GM13977 (cell line): ENCODE results near the gene SV2B.

ENCODE experiments used
- DNase-seq: peaks from one replicate; pipeline ENCODE4 v3.0.0; 2012; ENCODE audit warnings: low spot score
- CTCF ChIP-seq: IDR thresholded peaks from 2 replicates; pipeline ENCODE4 v1.5.1; 2012; ENCODE audit warnings: mild to moderate bottlenecking, control low read depth; ENCODE audit not compliant: insufficient read depth; ENCODE audit errors: extremely low read depth, missing control alignments
- in situ Hi-C: fragments of 300-500 bp; cut with MboI; formaldehyde crosslinking; loops from one replicate; pipeline ENCODE4 v1.12.0; 2022; ENCODE audit warnings: low sequenced_read_pairs, low pct_unique_long_range_greater_than_20kb, mixed read lengths, inconsistent platforms; ENCODE audit not compliant: unreplicated experiment

The SV2B gene

GRCh38 chr15:91283155-91283554 lies 183.1 kb downstream of the SV2B start:
- in situ Hi-C loops = no loop called here
- TF ChIP-seq CTCF = no peak
- no peak for DNase-seq

- in situ Hi-C loops = no loop called here
- DNase-seq = no peak
- TF ChIP-seq CTCF = no peak
Measured at GRCh38 chr15:91284758-91285466, 184.9 kb downstream of the SV2B start.

GRCh38 chr15:91289324-91289723 lies 189.3 kb downstream of the SV2B start:
- TF ChIP-seq CTCF = no peak
- no peak for DNase-seq
- in situ Hi-C loops = no loop called here

- DNase-seq = no peak
- in situ Hi-C loops = no loop called here
- TF ChIP-seq CTCF = no peak
Measured at GRCh38 chr15:91290553-91290952, 190.5 kb downstream of the SV2B start.

- in situ Hi-C loops = no loop called here
- no peak for DNase-seq
- no peak for TF ChIP-seq CTCF
Measured at GRCh38 chr15:91291673-91292072, 191.6 kb downstream of the SV2B start.

GRCh38 chr15:91294344-91294743 lies 194.3 kb downstream of the SV2B start:
- DNase-seq = no peak
- in situ Hi-C loops = no loop called here
- no peak for TF ChIP-seq CTCF
